Posterior cingulate gyrus (tissue), 11 donors: ENCODE results near the gene PIEZO1.
A peak's percentile ranks its signal among the peaks of the same experiment; 100 is the strongest.

Experiments
- DNase-seq, 10 donors: peaks; one replicate each; pipeline versions ENCODE4 v3.0.0 to v3.0.0-alpha.2; 2020 to 2021; ENCODE audit warnings: mixed read lengths in 3 of 10
- intact Hi-C: fragments of 100-400 bp; cut with DNase I; formaldehyde crosslinking; loops from one replicate; pipeline ENCODE4 v1.15.1; 2023

PIEZO1 gene

GRCh38 chr16:88816736-88817535 is 31.9 kb upstream of the PIEZO1 start:
- peak in 1 of 10 donors; percentile 64 for DNase-seq
- intact Hi-C loops, result no loop called here

DNA sequence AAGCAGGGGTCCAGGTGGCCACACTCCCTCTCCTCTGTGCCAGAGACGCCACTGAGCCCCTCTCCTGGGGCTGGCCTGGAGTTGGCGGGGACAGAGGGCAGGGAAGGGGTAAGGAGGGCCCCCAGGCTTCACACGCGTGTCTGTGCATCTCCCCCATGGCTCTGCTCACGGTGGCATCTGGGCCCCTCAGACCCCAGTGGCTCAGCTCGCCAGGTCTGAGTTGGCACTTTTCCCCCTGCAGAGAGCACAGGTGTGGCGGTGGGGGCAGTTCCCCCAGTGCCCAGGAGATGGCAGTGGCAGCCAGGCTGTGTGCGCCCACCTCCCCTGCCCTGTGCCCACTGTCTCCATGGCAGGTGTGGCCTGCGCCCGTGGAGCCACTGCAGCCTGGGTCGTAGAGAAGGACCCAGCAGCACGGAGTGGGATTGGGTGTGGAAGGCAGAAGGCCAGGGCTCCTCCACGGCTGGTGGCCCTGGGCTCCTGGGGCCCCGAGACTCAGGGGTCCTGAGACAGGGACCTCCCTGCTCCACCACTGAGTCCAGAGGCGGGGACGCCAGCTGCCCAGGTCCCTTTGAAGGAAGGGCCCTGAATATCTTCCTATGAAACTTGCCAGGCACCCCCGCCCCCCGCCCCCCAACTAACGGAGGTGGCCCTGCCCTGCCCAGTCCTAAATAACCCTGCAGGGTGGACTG is 31.0 kb upstream of the PIEZO1 start:
- intact Hi-C loops, result no loop called here
- DNase-seq, result peak in 2 of 10 donors; percentile 16 to 48

- no peak for DNase-seq
- intact Hi-C loops, result no loop called here
Observed at GRCh38 chr16:88815227-88815626, 30.2 kb upstream of the PIEZO1 start.

DNA sequence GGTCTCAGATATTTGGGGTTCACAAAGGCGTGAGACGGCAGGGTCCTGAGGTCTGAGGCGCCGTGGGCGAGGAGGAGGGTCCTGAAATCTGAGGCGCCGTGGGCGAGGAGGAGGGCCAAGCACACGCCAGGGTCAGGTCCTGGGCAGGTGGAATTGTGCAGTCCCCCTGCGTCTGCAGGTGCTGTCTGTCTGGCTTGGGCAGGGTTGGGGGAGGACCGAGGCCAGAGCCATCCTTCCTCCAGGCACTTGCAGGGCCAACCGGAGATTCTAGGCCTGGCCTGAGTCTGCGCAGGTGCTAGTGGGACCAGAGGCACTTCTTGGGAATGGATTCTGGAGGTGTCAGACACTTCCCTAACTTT is 29.1 kb upstream of the PIEZO1 start:
- intact Hi-C loops, result no loop called here
- no peak for DNase-seq

DNA sequence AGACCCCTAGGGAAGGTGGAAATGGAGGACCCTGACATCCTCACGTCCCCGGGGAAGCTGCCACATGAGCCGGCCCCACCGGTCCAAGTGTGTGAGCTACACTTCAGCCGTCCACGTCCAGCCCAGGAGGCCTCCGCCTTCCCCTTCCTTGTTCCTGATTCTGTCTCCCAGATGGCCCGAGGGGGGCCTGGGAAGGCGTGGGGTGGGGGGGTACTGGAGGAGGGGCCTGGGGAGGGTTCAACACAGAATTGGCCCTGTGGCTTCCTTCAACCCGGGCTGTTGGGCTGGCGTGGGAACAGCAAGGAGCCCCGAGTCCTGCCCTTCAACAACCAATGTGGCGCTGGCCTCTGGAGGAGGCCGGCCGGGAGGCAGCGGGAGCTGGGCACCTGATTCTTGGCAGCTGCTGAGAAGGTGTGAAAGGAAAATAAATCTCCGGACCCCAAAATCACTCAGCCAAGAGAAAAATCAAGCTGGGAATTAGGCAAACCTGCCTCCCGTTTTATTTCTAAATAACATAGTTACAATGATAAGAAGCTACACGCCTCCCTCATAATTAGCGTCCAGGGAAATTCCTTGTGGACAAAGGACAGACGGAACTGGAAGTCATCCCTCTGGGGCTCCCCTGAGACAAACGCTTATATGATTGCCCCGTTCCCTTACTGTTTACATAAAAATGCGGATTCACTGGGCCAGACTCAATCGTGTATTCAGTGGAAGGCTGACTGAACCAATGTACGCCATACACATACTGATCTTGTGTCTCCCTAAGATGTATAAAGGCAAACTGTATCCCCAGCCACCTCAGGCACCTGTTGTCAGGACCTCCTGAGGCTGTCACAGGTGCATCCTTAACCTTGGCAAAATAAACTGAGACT is 28.5 kb upstream of the PIEZO1 start:
- no peak for DNase-seq
- intact Hi-C loops, result no loop called here

DNA sequence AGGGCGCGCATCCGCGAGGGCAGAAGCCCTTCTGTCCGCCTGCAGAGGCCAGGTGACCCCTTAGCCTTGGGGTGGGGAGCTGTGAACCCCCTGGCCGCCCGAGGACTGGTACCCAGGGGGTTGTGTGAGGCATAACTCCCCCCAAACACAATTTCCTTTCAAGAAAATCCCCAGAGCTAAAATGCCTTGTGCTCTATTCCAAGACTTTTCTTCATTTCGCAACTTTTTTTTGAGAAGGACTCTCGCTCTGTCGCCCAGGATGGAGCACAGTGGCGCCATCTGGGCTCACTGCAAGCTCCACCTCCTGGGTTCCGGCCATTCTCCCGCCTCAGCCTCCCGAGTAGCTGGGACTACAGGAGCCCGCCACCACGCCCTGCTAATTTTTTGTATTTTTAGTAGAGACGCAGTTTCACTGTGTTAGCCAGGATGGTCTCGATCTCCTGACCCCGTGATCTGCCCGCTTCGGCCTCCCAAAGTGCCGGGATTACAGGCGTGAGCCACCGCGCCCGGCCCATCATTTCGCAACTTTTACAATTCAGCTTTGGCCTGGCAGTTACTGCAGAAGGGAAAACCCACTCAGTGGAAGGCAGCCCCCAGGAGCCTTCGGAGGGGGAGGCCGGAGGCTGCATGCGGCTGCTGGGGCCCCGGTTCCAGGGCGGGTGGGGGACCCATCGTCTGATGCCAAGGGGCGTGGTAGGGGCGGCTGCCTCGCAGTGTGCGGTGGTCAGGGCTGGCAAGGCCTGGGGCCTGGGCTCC is 27.7 kb upstream of the PIEZO1 start:
- DNase-seq, result no peak
- intact Hi-C loops, result no loop called here

GRCh38 chr16:88811769-88812512 is 26.9 kb upstream of the PIEZO1 start, which contains the start of gene APRT:
Gene APRT (minus strand): TSS chr16:88811928. CDS start chr16:88811899, 29 bp downstream.
- intact Hi-C loops, result loop anchor here (1.0 to 2.0 kb wide), 2 partner anchors 9 to 45 kb away; partner anchors contain the start of genes CDT1, GALNS and TRAPPC2L
- peak; percentile 88 to 99 (median 94) for DNase-seq

DNA sequence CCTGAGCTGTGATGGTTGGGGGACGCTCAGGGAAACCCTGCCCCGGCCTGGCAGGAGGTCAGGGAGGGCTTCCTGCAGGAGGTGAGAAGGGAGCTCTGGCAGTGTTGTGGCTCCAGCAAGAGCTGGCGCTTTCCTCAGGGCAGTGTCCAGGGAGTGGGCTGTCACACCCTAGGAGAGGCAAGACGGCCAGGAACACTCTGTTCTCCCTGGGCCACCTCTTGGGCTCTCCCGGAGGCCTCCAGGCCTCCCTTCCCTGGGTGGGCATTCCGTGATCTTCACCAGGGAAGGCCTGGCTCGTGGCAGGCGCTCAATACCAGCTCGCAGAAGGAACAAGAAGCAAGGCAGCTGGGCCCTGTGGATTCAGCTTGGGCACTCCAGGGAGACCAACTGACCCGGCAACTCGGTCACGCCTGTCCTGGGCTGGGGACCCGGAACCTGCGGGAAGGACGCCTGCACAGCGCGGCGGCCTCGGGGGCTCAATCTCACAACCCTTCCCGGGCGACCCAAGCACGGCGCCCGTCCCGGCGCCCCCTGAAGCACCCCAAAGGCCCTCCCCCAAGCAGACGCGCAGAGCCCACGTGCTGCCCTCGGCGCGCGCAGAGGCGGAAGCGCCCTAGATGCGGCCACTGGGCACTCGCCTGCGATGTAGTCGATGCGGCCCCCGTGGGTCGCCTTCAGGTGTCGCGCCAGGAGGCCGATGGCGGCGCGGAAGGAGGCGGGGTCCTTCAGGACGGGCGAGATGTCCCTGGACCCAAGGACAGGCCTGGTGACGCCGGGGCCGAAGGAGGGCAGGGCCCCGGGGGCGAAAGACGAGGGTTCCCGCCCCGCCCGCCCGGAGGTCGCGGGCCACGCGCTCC is 26.1 kb upstream of the PIEZO1 start:
- intact Hi-C loops, result loop anchor here (1.0 to 2.0 kb wide), 2 partner anchors 8 to 46 kb away; partner anchors contain the start of genes CDT1, GALNS and TRAPPC2L
- peak; percentile 76 to 98 (median 86) for DNase-seq

DNA sequence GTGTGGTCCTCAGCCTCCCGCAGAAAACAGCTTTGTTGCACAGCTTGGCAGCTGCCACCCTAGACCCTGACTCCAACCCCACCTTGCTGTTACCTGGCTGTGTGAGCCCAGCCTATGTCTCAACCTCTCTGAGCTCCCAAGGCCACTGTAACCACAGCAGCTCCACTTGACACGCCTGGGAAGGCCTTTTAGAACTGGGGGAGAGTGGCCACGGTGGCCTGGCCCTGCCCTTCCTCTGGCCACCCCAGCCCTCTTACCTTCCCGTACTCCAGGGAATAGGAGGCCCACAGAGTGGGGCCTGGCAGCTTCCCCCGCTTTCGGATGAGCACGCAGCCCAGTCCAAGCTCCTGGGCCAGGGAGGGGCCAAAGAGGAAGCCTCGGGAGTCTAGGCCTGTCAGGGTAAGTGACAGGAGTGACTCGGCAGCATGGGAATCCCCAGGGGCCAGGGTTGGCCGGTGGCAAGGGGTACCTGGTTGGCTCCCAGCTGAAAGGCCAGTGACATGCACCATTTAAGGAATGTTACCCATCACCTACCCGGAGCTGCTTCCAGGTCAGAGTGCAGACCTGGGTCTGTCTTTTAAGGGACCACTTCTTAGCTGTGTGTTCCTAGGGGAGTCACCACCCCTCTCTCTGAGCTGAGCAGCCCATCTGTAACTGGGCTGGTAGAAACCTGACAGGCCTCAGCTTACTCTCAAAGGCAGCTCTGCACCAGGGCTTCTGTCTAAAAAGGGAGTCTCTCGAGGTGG is 25.3 kb upstream of the PIEZO1 start:
- intact Hi-C loops, result loop anchor here (2.0 kb wide), 1 partner anchor 46 kb away; the partner anchor contains the start of genes GALNS and TRAPPC2L
- DNase-seq, result no peak

GRCh38 chr16:88809676-88810165 is 24.7 kb upstream of the PIEZO1 start:
- DNase-seq, result no peak
- intact Hi-C loops, result loop anchor here (2.0 kb wide), 1 partner anchor 47 kb away; the partner anchor contains the start of genes GALNS and TRAPPC2L

GRCh38 chr16:88809068-88809675 is 24.2 kb upstream of the PIEZO1 start:
- DNase-seq, result no peak
- intact Hi-C loops, result no loop called here

- DNase-seq, result no peak
- intact Hi-C loops, result no loop called here
Observed at GRCh38 chr16:88807626-88808453, 22.8 kb upstream of the PIEZO1 start.

- intact Hi-C loops, result no loop called here
- DNase-seq, result no peak
Observed at GRCh38 chr16:88807142-88807625, 22.2 kb upstream of the PIEZO1 start.

DNA sequence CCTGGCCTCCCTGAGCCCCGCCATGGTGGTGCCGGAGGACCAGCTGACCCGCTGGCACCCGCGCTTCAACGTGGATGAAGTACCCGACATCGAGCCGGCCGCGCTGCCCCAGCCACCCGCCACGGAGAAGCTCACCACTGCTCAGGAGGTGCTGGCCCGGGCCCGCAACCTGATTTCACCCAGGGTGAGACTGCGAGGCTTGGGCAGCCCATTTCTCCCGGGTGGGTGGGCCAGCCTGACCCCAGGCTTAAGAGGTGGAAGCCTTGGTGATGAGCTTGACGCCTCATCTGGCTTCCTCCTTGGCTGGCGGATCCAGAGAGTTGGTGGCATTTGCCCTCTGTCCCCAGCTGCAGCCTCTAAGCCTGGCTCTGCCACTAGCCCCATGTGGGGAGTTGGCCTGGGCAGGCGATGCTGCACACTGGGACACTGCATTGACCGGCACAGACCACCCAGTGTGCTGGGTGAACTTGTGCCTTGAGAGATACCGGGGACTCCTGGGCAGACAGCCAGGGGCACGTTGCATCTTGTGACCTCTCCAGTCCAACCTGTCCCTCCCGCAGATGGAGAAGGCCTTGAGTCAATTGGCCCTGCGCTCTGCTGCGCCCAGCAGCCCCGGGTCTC is 21.6 kb upstream of the PIEZO1 start:
- intact Hi-C loops, result no loop called here
- DNase-seq, result no peak

DNA sequence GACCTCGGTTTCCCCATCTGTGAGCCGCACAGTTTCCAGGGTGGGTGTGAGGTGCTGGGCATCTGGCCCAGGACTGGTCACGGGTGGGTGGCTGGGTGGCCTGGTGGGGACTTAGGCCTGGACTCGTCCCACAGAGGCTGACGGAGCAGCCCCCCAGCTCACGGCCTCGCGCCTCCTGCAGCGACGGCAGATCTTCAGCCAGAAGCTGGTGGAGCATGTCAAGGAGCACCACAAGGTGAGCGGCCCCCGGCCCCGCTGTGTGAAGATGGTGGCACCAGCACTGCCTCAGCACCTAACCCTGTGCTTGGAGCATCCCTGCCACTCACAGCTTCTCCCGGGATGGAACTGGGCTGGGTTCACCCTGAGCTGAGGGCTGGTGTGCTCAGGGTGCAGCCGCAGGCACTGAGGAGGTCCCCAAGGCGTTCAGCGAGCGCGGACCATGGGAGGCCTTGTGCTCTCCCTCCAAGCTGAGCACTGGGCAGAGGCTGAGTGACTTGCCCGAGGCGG is 20.9 kb upstream of the PIEZO1 start:
- intact Hi-C loops, result no loop called here
- DNase-seq, result no peak
